Loucy (cell line): ENCODE results near the gene CEP44.

ENCODE experiments used
- EZH2phosphoT487 ChIP-seq: fragments of 200-600 bp; IDR thresholded peaks from 2 replicates; pipeline ENCODE4 v1.6.1; 2018; ENCODE audit warnings: antibody characterized with exemption, mild to moderate bottlenecking, moderate library complexity, borderline replicate concordance
- TF ChIP-seq, protein P1 (sequence below): fragments of 200-600 bp; sonication (generic); conservative IDR thresholded peaks from 2 replicates; pipeline ENCODE4 v1.5.1; 2014; ENCODE audit warnings: mild to moderate bottlenecking, antibody characterized with exemption, low read length

DNA sequence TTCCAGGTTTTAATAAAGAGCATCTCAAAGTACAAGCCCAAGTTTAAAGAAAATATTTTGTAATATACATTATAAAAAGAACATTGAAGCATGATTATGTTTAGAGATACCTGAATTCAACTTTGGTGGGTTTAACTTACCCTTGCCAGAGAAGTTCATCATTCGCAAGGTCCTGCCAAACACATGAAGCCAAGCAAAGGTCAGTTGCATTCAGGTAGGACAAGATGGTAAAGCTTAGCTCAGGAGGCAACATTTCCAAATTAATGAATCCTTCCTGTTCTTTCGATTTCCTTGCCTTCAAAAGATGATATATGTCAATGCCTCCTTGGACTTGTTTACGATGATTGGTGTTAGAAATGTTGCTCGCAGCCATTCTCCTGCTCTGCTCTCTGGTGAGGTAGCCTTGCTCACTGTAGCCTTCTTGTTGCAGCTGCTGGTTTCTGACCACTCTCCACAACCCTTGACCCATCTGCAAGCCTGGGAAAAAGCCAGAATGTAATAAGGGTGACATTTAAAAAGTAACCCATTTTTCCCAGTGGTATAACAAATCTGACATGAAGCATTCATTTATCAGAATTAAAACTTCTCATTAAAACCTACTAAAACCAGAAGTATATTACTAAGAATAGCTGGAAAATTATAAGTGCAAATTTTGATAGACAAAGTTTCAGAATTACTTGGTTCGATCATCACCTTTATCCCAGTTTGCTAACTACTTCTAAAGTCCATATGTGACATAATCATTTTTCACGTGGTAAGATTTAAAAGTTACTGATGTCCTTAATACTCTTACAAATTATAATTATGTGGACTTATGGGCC, 20.9 kb upstream of the CEP44 start:
- TF ChIP-seq EZH2phosphoT487, result no peak
- TF ChIP-seq, protein P1, sequence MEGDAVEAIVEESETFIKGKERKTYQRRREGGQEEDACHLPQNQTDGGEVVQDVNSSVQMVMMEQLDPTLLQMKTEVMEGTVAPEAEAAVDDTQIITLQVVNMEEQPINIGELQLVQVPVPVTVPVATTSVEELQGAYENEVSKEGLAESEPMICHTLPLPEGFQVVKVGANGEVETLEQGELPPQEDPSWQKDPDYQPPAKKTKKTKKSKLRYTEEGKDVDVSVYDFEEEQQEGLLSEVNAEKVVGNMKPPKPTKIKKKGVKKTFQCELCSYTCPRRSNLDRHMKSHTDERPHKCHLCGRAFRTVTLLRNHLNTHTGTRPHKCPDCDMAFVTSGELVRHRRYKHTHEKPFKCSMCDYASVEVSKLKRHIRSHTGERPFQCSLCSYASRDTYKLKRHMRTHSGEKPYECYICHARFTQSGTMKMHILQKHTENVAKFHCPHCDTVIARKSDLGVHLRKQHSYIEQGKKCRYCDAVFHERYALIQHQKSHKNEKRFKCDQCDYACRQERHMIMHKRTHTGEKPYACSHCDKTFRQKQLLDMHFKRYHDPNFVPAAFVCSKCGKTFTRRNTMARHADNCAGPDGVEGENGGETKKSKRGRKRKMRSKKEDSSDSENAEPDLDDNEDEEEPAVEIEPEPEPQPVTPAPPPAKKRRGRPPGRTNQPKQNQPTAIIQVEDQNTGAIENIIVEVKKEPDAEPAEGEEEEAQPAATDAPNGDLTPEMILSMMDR, result no peak
